ENCODE measurements around the gene GFOD2.

- TF ChIP-seq CTCF (IDR thresholded peaks at IDR 0.05) (no peak), POLR2A (IDR thresholded peaks at IDR 0.05) (no peak)
Measured at GRCh38 chr16:67719778-67720144, 645 bp upstream of the GFOD2 start.

Measured in body of pancreas (tissue), 4 donors.